GM21515 (cell line): ENCODE results near the gene OR51D1.
A peak's percentile ranks its signal among the peaks of the same experiment; 100 is the strongest.

Experiments
- ATAC-seq: cut with Tn5 transposase; IDR thresholded peaks from one replicate; pipeline ENCODE4 v1.9.1; 2021; ENCODE audit not compliant: unreplicated experiment

OR51D1 gene

GRCh38 chr11:4636962-4637661 is at the start of gene OR51D1:
Gene OR51D1, plus strand, starts transcription at chr11:4637477. Its CDS starts 2,314 bp downstream, at chr11:4639791.
- peak; percentile 96 for ATAC-seq

GRCh38 chr11:4589017-4589416 is 48.3 kb upstream of the OR51D1 start:
- no peak for ATAC-seq

GRCh38 chr11:4593739-4594138 is 43.5 kb upstream of the OR51D1 start, which contains the start of gene OR52I1:
Gene OR52I1, plus strand, starts transcription at chr11:4594039. Its CDS starts 0 bp downstream, at chr11:4594039.
- ATAC-seq, result no peak

- no peak for ATAC-seq
Observed at GRCh38 chr11:4605057-4605456, 32.2 kb upstream of the OR51D1 start.

GRCh38 chr11:4606231-4607015 is 30.9 kb upstream of the OR51D1 start:
- ATAC-seq, result no peak

- no peak for ATAC-seq
Observed at GRCh38 chr11:4607096-4607495, 30.2 kb upstream of the OR51D1 start.

- peak; percentile 100 for ATAC-seq
Observed at GRCh38 chr11:4607781-4608666, 29.3 kb upstream of the OR51D1 start, which contains the start of gene TRIM68. Gene TRIM68, minus strand, starts transcription at chr11:4608231. Its CDS starts 2,727 bp downstream, at chr11:4605504.

GRCh38 chr11:4610258-4610935 is 26.9 kb upstream of the OR51D1 start:
- no peak for ATAC-seq

- ATAC-seq, result no peak
Observed at GRCh38 chr11:4611986-4612385, 25.3 kb upstream of the OR51D1 start.

GRCh38 chr11:4615856-4616444 is 21.3 kb upstream of the OR51D1 start:
- no peak for ATAC-seq

- no peak for ATAC-seq
Observed at GRCh38 chr11:4619514-4619913, 17.8 kb upstream of the OR51D1 start.

GRCh38 chr11:4626207-4627099 is 10.8 kb upstream of the OR51D1 start:
- ATAC-seq, result peak; percentile 64

- no peak for ATAC-seq
Observed at GRCh38 chr11:4636136-4636535, 1.1 kb upstream of the OR51D1 start.

- no peak for ATAC-seq
Observed at GRCh38 chr11:4637662-4638047, 378 bp downstream of the OR51D1 start.

GRCh38 chr11:4639931-4640330 is 2.7 kb downstream of the OR51D1 start:
- ATAC-seq, result no peak

GRCh38 chr11:4641501-4641900 is 4.2 kb downstream of the OR51D1 start:
- no peak for ATAC-seq

- ATAC-seq, result no peak
Observed at GRCh38 chr11:4642043-4642442, 4.8 kb downstream of the OR51D1 start.

GRCh38 chr11:4643076-4643475 is 5.8 kb downstream of the OR51D1 start:
- no peak for ATAC-seq

- no peak for ATAC-seq
Observed at GRCh38 chr11:4643682-4644081, 6.4 kb downstream of the OR51D1 start, which contains the start of gene OR51E1. Gene OR51E1, plus strand, starts transcription at chr11:4643982. Its CDS starts 8,545 bp downstream, at chr11:4652527.
